ENCODE data around the gene RND3.

DNA sequence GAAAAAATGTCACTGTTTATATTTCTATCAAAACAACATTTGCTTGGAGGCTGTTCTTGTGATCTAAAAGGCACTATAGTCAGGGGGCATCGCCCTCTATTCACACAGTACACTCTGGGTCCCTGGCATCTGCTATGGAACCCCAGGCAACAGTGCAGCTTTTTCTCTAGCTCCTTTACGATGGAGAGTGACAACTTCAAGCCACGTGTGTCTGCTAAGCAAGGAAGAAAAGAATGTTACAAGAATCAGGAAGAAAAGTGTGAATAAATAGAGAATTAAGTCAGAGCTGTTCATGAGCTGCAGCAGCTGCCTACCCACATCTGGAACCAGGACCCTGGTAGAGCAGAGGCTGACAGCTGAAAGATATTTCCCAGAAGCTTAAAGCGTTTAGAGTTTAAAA lies 11.2 kb downstream of the RND3 start:
- TF ChIP-seq, protein P1, sequence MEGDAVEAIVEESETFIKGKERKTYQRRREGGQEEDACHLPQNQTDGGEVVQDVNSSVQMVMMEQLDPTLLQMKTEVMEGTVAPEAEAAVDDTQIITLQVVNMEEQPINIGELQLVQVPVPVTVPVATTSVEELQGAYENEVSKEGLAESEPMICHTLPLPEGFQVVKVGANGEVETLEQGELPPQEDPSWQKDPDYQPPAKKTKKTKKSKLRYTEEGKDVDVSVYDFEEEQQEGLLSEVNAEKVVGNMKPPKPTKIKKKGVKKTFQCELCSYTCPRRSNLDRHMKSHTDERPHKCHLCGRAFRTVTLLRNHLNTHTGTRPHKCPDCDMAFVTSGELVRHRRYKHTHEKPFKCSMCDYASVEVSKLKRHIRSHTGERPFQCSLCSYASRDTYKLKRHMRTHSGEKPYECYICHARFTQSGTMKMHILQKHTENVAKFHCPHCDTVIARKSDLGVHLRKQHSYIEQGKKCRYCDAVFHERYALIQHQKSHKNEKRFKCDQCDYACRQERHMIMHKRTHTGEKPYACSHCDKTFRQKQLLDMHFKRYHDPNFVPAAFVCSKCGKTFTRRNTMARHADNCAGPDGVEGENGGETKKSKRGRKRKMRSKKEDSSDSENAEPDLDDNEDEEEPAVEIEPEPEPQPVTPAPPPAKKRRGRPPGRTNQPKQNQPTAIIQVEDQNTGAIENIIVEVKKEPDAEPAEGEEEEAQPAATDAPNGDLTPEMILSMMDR (IDR thresholded peaks at IDR 0.05), result no peak
- TF ChIP-seq POLR2AphosphoS5 (IDR thresholded peaks at IDR 0.05; ENCODE audit: insufficient read depth in 1 of 2, low read depth in 1 of 2), result no peak

Data from vagina (tissue), 2 donors.